Measurements from ENCODE around the gene SLC5A2. TPM values are rescaled to one million over a fixed set of nuclear protein-coding genes. Genes with fewer than 3 reads are reported as not detected.

SLC5A2 gene
- total and polyA plus RNA-seq, 2 donors from 2014 or later: 4.8 to 208 TPM

GRCh38 chr16:31467151-31467773 is 15.7 kb upstream of the SLC5A2 start:
- TF ChIP-seq CTCF (IDR thresholded peaks at IDR 0.05; ENCODE audit: borderline replicate concordance, extremely low read depth, insufficient read depth): no peak
- H3K27me3 ChIP-seq (ENCODE audit: control insufficient read depth, insufficient read depth, low read length): no peaks in the 10 kb centered on the region
- peaks cover 0 to 7% (median 0%) of the 10 kb centered on the region in 3 donors for H3K4me1 ChIP-seq (ENCODE audit: control insufficient read depth in 2 of 3, insufficient read depth in 2 of 3, low read depth in 1 of 3, low read length in 3 of 3)
- H3K4me3 ChIP-seq (ENCODE audit: low read length in 3 of 3): no peak overlapping the region
- H3K9me3 ChIP-seq (ENCODE audit: control insufficient read depth in 2 of 3, insufficient read depth in 1 of 3, low read length in 3 of 3): no peaks in the 10 kb centered on the region
- H3K9ac ChIP-seq (ENCODE audit: low read length in 3 of 3): no peak overlapping the region
- H3K36me3 ChIP-seq (ENCODE audit: control insufficient read depth in 2 of 3, insufficient read depth in 3 of 3, low read length in 3 of 3): peaks cover 0 to 10% (median 0%) of the 10 kb centered on the region in 3 donors
- DNase-seq (peak in 1 of 5 donors; percentile 16), FAIRE-seq (no peak)
- H3K27ac ChIP-seq (ENCODE audit: low read depth in 2 of 2, low read length in 2 of 2): peak overlapping the region; percentile 51 to 60
- intact Hi-C loops (cut with DNase I): no loop called here

- no peaks in the 10 kb centered on the region for H3K27me3 ChIP-seq (ENCODE audit: control insufficient read depth, insufficient read depth, low read length)
- H3K9me3 ChIP-seq (ENCODE audit: control insufficient read depth in 2 of 3, insufficient read depth in 1 of 3, low read length in 3 of 3): no peaks in the 10 kb centered on the region
- intact Hi-C loops (cut with DNase I): no loop called here
- H3K9ac ChIP-seq (ENCODE audit: low read length in 3 of 3): no peak overlapping the region
- FAIRE-seq: no peak
- DNase-seq: peak in 1 of 5 donors; percentile 2
- no peak for TF ChIP-seq CTCF (IDR thresholded peaks at IDR 0.05; ENCODE audit: borderline replicate concordance, extremely low read depth, insufficient read depth)
- H3K27ac ChIP-seq (ENCODE audit: low read depth in 2 of 2, low read length in 2 of 2): no peak overlapping the region
- peaks cover 0 to 7% (median 0%) of the 10 kb centered on the region in 3 donors for H3K4me1 ChIP-seq (ENCODE audit: control insufficient read depth in 2 of 3, insufficient read depth in 2 of 3, low read depth in 1 of 3, low read length in 3 of 3)
- no peak overlapping the region for H3K4me3 ChIP-seq (ENCODE audit: low read length in 3 of 3)
- peaks cover 0 to 10% (median 0%) of the 10 kb centered on the region in 3 donors for H3K36me3 ChIP-seq (ENCODE audit: control insufficient read depth in 2 of 3, insufficient read depth in 3 of 3, low read length in 3 of 3)
Observed at GRCh38 chr16:31467858-31468257, 15.1 kb upstream of the SLC5A2 start.

- intact Hi-C loops (cut with DNase I): no loop called here
- FAIRE-seq (no peak), DNase-seq (no peak)
- Histone ChIP-seq H3K27ac (ENCODE audit: low read depth in 2 of 2, low read length in 2 of 2) (no peak overlapping the region), H3K9ac (ENCODE audit: low read length in 3 of 3) (no peak overlapping the region), H3K4me1 (ENCODE audit: control insufficient read depth in 2 of 3, insufficient read depth in 2 of 3, low read depth in 1 of 3, low read length in 3 of 3) (peaks cover 0 to 7% (median 0%) of the 10 kb centered on the region in 3 donors), H3K9me3 (ENCODE audit: control insufficient read depth in 2 of 3, insufficient read depth in 1 of 3, low read length in 3 of 3) (no peaks in the 10 kb centered on the region), H3K27me3 (ENCODE audit: control insufficient read depth, insufficient read depth, low read length) (no peaks in the 10 kb centered on the region), H3K36me3 (ENCODE audit: control insufficient read depth in 2 of 3, insufficient read depth in 3 of 3, low read length in 3 of 3) (peaks cover 0 to 5% (median 0%) of the 10 kb centered on the region in 3 donors), H3K4me3 (ENCODE audit: low read length in 3 of 3) (no peak overlapping the region)
- no peak for TF ChIP-seq CTCF (IDR thresholded peaks at IDR 0.05; ENCODE audit: borderline replicate concordance, extremely low read depth, insufficient read depth)
Observed at GRCh38 chr16:31470615-31471014, 12.3 kb upstream of the SLC5A2 start.
